ENCODE data around the gene ORC2. TPM values are rescaled to one million over a fixed set of nuclear protein-coding genes. Genes with fewer than 3 reads are reported as not detected.
A peak's percentile ranks its signal among the peaks of the same experiment; 100 is the strongest.

The ORC2 gene
- polyA plus RNA-seq, 2 of the 4 experiments (the other 2 are of a cell fraction): 20.9 to 24.5 TPM

GRCh38 chr2:200873560-200873959 is 89.9 kb downstream of the ORC2 start:
- TF ChIP-seq TP53 (CRISPR knock-in tag; IDR thresholded peaks at IDR 0.05) (no peak), MYC (IDR thresholded peaks at IDR 0.05; ENCODE audit: borderline replicate concordance, low read length) (no peak), RNF2 (IDR thresholded peaks at IDR 0.05; ENCODE audit: borderline replicate concordance, low read depth) (no peak)
- DNase-seq (ENCODE audit: low read depth in 1 of 2, low spot score in 1 of 2) (no peak), FAIRE-seq (no peak), ATAC-seq (no peak)
- 91% methylated on average over 6 of the region's 6 CpGs for WGBS (ENCODE audit: missing lambda C conversion rate)
- Histone ChIP-seq H3K4me1 (no peaks in the 10 kb centered on the region), H3K27ac (no peak overlapping the region), H3K4me3 (no peak overlapping the region), H3K4me2 (no peak overlapping the region), H3K9me3 (no peaks in the 10 kb centered on the region)
- POLR2A ChIA-PET: no interaction called here
- CTCF ChIA-PET: interaction anchor here (0.6 to 1.6 kb wide), 3 partner anchors 10 to 356 kb away, joined by 3 to 5 read pairs (median 4); partner anchors contain the start of gene CLK1

DNA sequence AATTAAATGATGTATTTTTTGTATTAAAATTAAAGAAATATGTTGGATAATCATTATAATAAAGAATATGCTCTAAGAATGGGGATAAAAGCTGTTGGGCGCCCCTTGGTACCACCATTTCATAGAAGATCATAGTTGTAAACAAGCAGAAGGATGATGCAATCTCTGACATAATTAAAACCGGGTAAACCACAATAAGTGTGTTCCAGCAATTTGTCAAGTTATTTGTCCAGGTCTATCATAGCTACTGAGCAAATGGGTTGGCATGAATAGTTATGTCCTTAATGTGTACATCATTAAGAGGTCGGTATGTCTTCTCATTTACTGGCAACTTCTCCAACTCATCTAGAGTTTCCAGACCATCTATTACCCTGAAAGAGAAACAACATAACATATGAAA is 92.3 kb downstream of the ORC2 start:
- no peak for ATAC-seq
- FAIRE-seq: no peak
- POLR2A ChIA-PET: no interaction called here

GRCh38 chr2:200869014-200869413 is 94.4 kb downstream of the ORC2 start:
- CTCF ChIA-PET: interaction anchor here (0.9 kb wide), 1 partner anchor 156 kb away, joined by 4 read pairs; no protein-coding TSS in a partner anchor
- DNase-seq (ENCODE audit: low read depth in 1 of 2, low spot score in 1 of 2) (no peak), ATAC-seq (no peak), FAIRE-seq (no peak)
- POLR2A ChIA-PET: interaction anchor here (0.6 to 2.6 kb wide), 3 partner anchors 20 to 121 kb away, joined by 3 to 12 read pairs (median 3); partner anchors contain the start of genes NIF3L1 and PPIL3
- Histone ChIP-seq H3K27ac (no peak overlapping the region), H3K4me2 (no peak overlapping the region), H3K4me3 (no peak overlapping the region), H3K4me1 (peaks cover 11% of the 10 kb centered on the region), H3K9me3 (no peaks in the 10 kb centered on the region)
- TF ChIP-seq PHF8 (IDR thresholded peaks at IDR 0.05; ENCODE audit: borderline replicate concordance, low read depth) (no peak), RCOR1 (IDR thresholded peaks at IDR 0.05; ENCODE audit: low read depth, low read length) (no peak), CBX2 (IDR thresholded peaks at IDR 0.05; ENCODE audit: borderline replicate concordance, low read depth) (no peak), NFE2L2 (conservative IDR thresholded peaks at IDR 0.05; ENCODE audit: low read length) (no peak), BHLHE40 (IDR thresholded peaks at IDR 0.05; ENCODE audit: low read depth, low read length) (no peak), EP300 (IDR thresholded peaks at IDR 0.05) (no peak), HDAC2 (IDR thresholded peaks at IDR 0.05) (no peak), HES2 (IDR thresholded peaks at IDR 0.05) (no peak), MAFK (IDR thresholded peaks at IDR 0.05; ENCODE audit: partially characterized antibody) (no peak), TFCP2L1 (CRISPR knock-in tag; IDR thresholded peaks at IDR 0.05) (no peak), CTCF (IDR thresholded peaks at IDR 0.05) (no peak), BCL3 (IDR thresholded peaks at IDR 0.05) (no peak), RNF2 (IDR thresholded peaks at IDR 0.05; ENCODE audit: borderline replicate concordance, low read depth) (no peak), FOXS1 (CRISPR knock-in tag; IDR thresholded peaks at IDR 0.05) (no peak), RFX5 (IDR thresholded peaks at IDR 0.05) (no peak), HOXB5 (CRISPR knock-in tag; IDR thresholded peaks at IDR 0.05) (no peak), HEYL (CRISPR knock-in tag; IDR thresholded peaks at IDR 0.05) (no peak)
- TF ChIP-seq, protein P1, sequence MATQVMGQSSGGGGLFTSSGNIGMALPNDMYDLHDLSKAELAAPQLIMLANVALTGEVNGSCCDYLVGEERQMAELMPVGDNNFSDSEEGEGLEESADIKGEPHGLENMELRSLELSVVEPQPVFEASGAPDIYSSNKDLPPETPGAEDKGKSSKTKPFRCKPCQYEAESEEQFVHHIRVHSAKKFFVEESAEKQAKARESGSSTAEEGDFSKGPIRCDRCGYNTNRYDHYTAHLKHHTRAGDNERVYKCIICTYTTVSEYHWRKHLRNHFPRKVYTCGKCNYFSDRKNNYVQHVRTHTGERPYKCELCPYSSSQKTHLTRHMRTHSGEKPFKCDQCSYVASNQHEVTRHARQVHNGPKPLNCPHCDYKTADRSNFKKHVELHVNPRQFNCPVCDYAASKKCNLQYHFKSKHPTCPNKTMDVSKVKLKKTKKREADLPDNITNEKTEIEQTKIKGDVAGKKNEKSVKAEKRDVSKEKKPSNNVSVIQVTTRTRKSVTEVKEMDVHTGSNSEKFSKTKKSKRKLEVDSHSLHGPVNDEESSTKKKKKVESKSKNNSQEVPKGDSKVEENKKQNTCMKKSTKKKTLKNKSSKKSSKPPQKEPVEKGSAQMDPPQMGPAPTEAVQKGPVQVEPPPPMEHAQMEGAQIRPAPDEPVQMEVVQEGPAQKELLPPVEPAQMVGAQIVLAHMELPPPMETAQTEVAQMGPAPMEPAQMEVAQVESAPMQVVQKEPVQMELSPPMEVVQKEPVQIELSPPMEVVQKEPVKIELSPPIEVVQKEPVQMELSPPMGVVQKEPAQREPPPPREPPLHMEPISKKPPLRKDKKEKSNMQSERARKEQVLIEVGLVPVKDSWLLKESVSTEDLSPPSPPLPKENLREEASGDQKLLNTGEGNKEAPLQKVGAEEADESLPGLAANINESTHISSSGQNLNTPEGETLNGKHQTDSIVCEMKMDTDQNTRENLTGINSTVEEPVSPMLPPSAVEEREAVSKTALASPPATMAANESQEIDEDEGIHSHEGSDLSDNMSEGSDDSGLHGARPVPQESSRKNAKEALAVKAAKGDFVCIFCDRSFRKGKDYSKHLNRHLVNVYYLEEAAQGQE (IDR thresholded peaks at IDR 0.05): no peak
- TF ChIP-seq, protein P2, sequence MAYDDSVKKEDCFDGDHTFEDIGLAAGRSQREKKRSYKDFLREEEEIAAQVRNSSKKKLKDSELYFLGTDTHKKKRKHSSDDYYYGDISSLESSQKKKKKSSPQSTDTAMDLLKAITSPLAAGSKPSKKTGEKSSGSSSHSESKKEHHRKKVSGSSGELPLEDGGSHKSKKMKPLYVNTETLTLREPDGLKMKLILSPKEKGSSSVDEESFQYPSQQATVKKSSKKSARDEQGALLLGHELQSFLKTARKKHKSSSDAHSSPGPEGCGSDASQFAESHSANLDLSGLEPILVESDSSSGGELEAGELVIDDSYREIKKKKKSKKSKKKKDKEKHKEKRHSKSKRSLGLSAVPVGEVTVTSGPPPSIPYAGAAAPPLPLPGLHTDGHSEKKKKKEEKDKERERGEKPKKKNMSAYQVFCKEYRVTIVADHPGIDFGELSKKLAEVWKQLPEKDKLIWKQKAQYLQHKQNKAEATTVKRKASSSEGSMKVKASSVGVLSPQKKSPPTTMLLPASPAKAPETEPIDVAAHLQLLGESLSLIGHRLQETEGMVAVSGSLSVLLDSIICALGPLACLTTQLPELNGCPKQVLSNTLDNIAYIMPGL (CRISPR knock-in tag; IDR thresholded peaks at IDR 0.05; ENCODE audit: borderline replicate concordance): no peak
- TF ChIP-seq, protein P3, sequence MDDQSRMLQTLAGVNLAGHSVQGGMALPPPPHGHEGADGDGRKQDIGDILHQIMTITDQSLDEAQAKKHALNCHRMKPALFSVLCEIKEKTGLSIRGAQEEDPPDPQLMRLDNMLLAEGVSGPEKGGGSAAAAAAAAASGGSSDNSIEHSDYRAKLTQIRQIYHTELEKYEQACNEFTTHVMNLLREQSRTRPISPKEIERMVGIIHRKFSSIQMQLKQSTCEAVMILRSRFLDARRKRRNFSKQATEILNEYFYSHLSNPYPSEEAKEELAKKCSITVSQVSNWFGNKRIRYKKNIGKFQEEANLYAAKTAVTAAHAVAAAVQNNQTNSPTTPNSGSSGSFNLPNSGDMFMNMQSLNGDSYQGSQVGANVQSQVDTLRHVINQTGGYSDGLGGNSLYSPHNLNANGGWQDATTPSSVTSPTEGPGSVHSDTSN (IDR thresholded peaks at IDR 0.05): no peak
- 92% methylated on average over 2 of the region's 2 CpGs for WGBS (ENCODE audit: missing lambda C conversion rate)

More for the DNA sequence above, 92.3 kb downstream of the ORC2 start:
- Histone ChIP-seq H3K4me3 (no peak overlapping the region), H3K9me3 (no peaks in the 10 kb centered on the region), H3K27ac (no peak overlapping the region), H3K4me1 (peaks cover 6% of the 10 kb centered on the region; the same call in 2 of the 3 replicates), H3K4me2 (no peak overlapping the region)
- TF ChIP-seq ZC3H11A (IDR thresholded peaks at IDR 0.05) (no peak), CEBPB (IDR thresholded peaks at IDR 0.05) (0 out of 4 replicates have a peak, but pooled peaks of 1 of the 2 experiments have one; percentile 8), BHLHE40 (IDR thresholded peaks at IDR 0.05; ENCODE audit: low read depth, low read length) (no peak)
- no peak for DNase-seq (ENCODE audit: low read depth in 1 of 2, low spot score in 1 of 2)
- CTCF ChIA-PET: interaction anchor here (0.6 to 0.9 kb wide), 3 partner anchors 9 to 712 kb away, joined by 3 to 4 read pairs (median 4); no protein-coding TSS in a partner anchor
- WGBS (ENCODE audit: missing lambda C conversion rate): 66% methylated on average over 3 of the region's 3 CpGs
